CD4-positive, alpha-beta T cell treated with Interleukin-21 for 1 hour (primary cell): ENCODE results near the gene TINCR.
"Not testable (repeated sequence)": the region's sequence is repeated elsewhere in the genome, so short reads cannot be mapped to it uniquely, and the experiment has no call there.

Experiments used
- DNase-seq: peaks from one replicate; pipeline ENCODE4 v3.0.0-alpha.2; 2020

TINCR gene

GRCh38 chr19:5558101-5558621, 9.6 kb downstream of the TINCR start:
- no peak for DNase-seq

- no peak for DNase-seq
These were observed 10.1 kb downstream of the TINCR start for GRCh38 chr19:5557691-5558090.

- no peak for DNase-seq
These were observed 12.9 kb downstream of the TINCR start for GRCh38 chr19:5554828-5555227.

- no peak for DNase-seq
These were observed 13.9 kb downstream of the TINCR start for GRCh38 chr19:5553892-5554291.

GRCh38 chr19:5547881-5548280, 19.9 kb downstream of the TINCR start:
- DNase-seq: peak; percentile 8

- DNase-seq: no peak
These were observed 21.8 kb downstream of the TINCR start for GRCh38 chr19:5545984-5546383.

- DNase-seq: no peak
These were observed 22.7 kb downstream of the TINCR start for GRCh38 chr19:5545051-5545450.

GRCh38 chr19:5542665-5543064, 25.1 kb downstream of the TINCR start:
- no peak for DNase-seq

GRCh38 chr19:5541456-5541855, 26.3 kb downstream of the TINCR start:
- no peak for DNase-seq

- DNase-seq: no peak
These were observed 27.5 kb downstream of the TINCR start for GRCh38 chr19:5540208-5540607.

GRCh38 chr19:5537870-5538269, 29.9 kb downstream of the TINCR start:
- no peak for DNase-seq

GRCh38 chr19:5536982-5537579, 30.7 kb downstream of the TINCR start:
- DNase-seq: not testable (repeated sequence)

GRCh38 chr19:5536337-5536894, 31.3 kb downstream of the TINCR start:
- no peak for DNase-seq

GRCh38 chr19:5534787-5535586, 32.8 kb downstream of the TINCR start:
- no peak for DNase-seq

GRCh38 chr19:5533257-5533656, 34.5 kb downstream of the TINCR start:
- DNase-seq: no peak

- no peak for DNase-seq
These were observed 37.1 kb downstream of the TINCR start for GRCh38 chr19:5530701-5531100.

- no peak for DNase-seq
These were observed 41.1 kb downstream of the TINCR start for GRCh38 chr19:5526691-5527090.

- DNase-seq: no peak
These were observed 43.7 kb downstream of the TINCR start for GRCh38 chr19:5524081-5524480.

- no peak for DNase-seq
These were observed 45.6 kb downstream of the TINCR start for GRCh38 chr19:5522106-5522505.

- DNase-seq: no peak
These were observed 47.3 kb downstream of the TINCR start for GRCh38 chr19:5520501-5520900.

GRCh38 chr19:5519076-5519475, 48.7 kb downstream of the TINCR start:
- DNase-seq: no peak

- DNase-seq: no peak
These were observed 52.0 kb downstream of the TINCR start for GRCh38 chr19:5515737-5516136.

GRCh38 chr19:5514001-5514400, 53.8 kb downstream of the TINCR start:
- no peak for DNase-seq

- DNase-seq: no peak
These were observed 55.0 kb downstream of the TINCR start for GRCh38 chr19:5512715-5513114.
